ENCODE data around the gene SUPT6H. TPM values are rescaled to one million over a fixed set of nuclear protein-coding genes. Genes with fewer than 3 reads are reported as not detected.

SUPT6H gene
- total and polyA plus RNA-seq, 2 donors (not counting 3 experiments of a cell fraction or from before 2014, with no cell fraction given): 33.9 to 79.2 TPM

- POLR2A ChIA-PET: no interaction called here
- intact Hi-C loops (cut with micrococcal nuclease): no loop called here
- BruUV-seq (replicated peaks): no TSS peak
- Histone ChIP-seq H2AFZ (ENCODE audit: low read depth, low read length) (no peak overlapping the region), H3K9me1 (replicated peaks; ENCODE audit: control insufficient read depth, extremely low read depth, insufficient read depth, low read length) (no peaks in the 10 kb centered on the region), H3K9ac (replicated peaks; ENCODE audit: extremely low read depth, insufficient read depth, low read length) (no peak overlapping the region), H3K36me3 (ENCODE audit: control insufficient read depth in 2 of 2, extremely low read depth in 1 of 2, insufficient read depth in 2 of 2, low read length in 2 of 2) (peaks cover 15 to 71% of the 10 kb centered on the region in 2 experiments), H4K20me1 (replicated peaks; ENCODE audit: control insufficient read depth, extremely low read depth, insufficient read depth, low read length) (no peaks in the 10 kb centered on the region), H3K4me2 (ENCODE audit: insufficient read depth, low read length) (no peak overlapping the region), H3K27ac (ENCODE audit: insufficient read depth, low read depth, low read length) (no peak overlapping the region), H3K4me3 (replicated peaks in 1 of 3; ENCODE audit: insufficient read depth in 1 of 3, low read depth in 1 of 3, low read length in 3 of 3) (no peak overlapping the region), H3K9me3 (replicated peaks; ENCODE audit: control insufficient read depth, insufficient read depth, low read length) (no peaks in the 10 kb centered on the region), H3K27me3 (ENCODE audit: control insufficient read depth in 2 of 2, insufficient read depth in 2 of 2, low read length in 2 of 2) (no peaks in the 10 kb centered on the region), H3K4me1 (ENCODE audit: control insufficient read depth, extremely low read depth, insufficient read depth, low read length) (no peaks in the 10 kb centered on the region), H3K79me2 (ENCODE audit: control insufficient read depth, insufficient read depth, low read length) (no peaks in the 10 kb centered on the region)
- DNase-seq (ENCODE audit: low read depth, low spot score) (no peak), FAIRE-seq (no peak)
- dilution Hi-C loops (cut with MboI; ENCODE audit: extremely low pct_ligation_motif_present, low sequenced_read_pairs): no loop called here
- TF ChIP-seq CTCF (IDR thresholded peaks at IDR 0.05; ENCODE audit: extremely low read depth in 1 of 2, insufficient read depth in 1 of 2, low read depth in 1 of 2, low read length in 2 of 2) (no peak), GATA2 (IDR thresholded peaks at IDR 0.05; ENCODE audit: insufficient read depth, insufficient read length, low read depth, low read length) (no peak), EZH2 (IDR thresholded peaks at IDR 0.05; ENCODE audit: borderline replicate concordance, low read depth, low read length, severe bottlenecking) (no peak), FOS (IDR thresholded peaks at IDR 0.05; ENCODE audit: borderline replicate concordance, insufficient read depth, low read length) (no peak), POLR2AphosphoS5 (IDR thresholded peaks at IDR 0.05; ENCODE audit: insufficient read depth, low read depth, low read length) (no peak), MYC (IDR thresholded peaks at IDR 0.05; ENCODE audit: low read depth, low read length) (no peak), POLR2A (IDR thresholded peaks at IDR 0.05; ENCODE audit: low read depth, low read length) (no peak), MAX (IDR thresholded peaks at IDR 0.05; ENCODE audit: insufficient read depth, insufficient read length) (no peak), JUN (IDR thresholded peaks at IDR 0.05; ENCODE audit: borderline replicate concordance, insufficient read depth, insufficient read length, low read depth) (no peak)
- CTCF ChIA-PET: no interaction called here
Observed at GRCh38 chr17:28700830-28701492, 39.0 kb downstream of the SUPT6H start.

All from endothelial cell of umbilical vein (primary cell).